Progenitor cell of endocrine pancreas (in vitro differentiated cells): ENCODE data around the gene PRAC1. TPM values are rescaled to one million over a fixed set of nuclear protein-coding genes. Genes with fewer than 3 reads are reported as not detected.
"Not testable (repeated sequence)": the region's sequence is repeated elsewhere in the genome, so short reads cannot be mapped to it uniquely, and the experiment has no call there.

Experiments
- DNase-seq: peaks from one replicate; pipeline ENCODE4 v3.0.0; 2021; ENCODE audit warnings: low spot score; ENCODE audit not compliant: unreplicated experiment
- H3K27ac Mint-ChIP-seq: 2 replicates; pipeline ENCODE4 v1.8.0; 2021; ENCODE audit warnings: mild to moderate bottlenecking, moderate library complexity, mixed read lengths
- H3K27me3 Mint-ChIP-seq: 2 replicates; pipeline ENCODE4 v1.8.0; 2021; ENCODE audit warnings: mixed read lengths
- H3K36me3 Mint-ChIP-seq: 2 replicates; pipeline ENCODE4 v1.8.0; 2022; ENCODE audit warnings: mixed read lengths; ENCODE audit not compliant: insufficient read depth
- H3K4me1 Mint-ChIP-seq: 2 replicates; pipeline ENCODE4 v1.8.0; 2021; ENCODE audit warnings: low read depth, mixed read lengths
- H3K4me3 Mint-ChIP-seq: 2 replicates; pipeline ENCODE4 v1.8.0; 2021; ENCODE audit warnings: low read depth, mild to moderate bottlenecking, moderate library complexity, mixed read lengths
- H3K9me3 Mint-ChIP-seq: 2 replicates; pipeline ENCODE4 v1.8.0; 2021; ENCODE audit warnings: low read depth, mixed read lengths
- CTCF ChIP-seq: fragments of 200-600 bp; sonication (generic); IDR thresholded peaks from one replicate; pipeline ENCODE4 v1.5.0; 2021; ENCODE audit warnings: antibody characterized with exemption, mild to moderate bottlenecking; ENCODE audit not compliant: unreplicated experiment
- total RNA-seq: library from RNA; stranded (reverse); gene quantifications from 2 replicates; pipeline ENCODE4 v1.2.1, GENCODE V29; 2021

PRAC1 gene
- total RNA-seq, 1 donor from 2014 or later: not detected

DNA sequence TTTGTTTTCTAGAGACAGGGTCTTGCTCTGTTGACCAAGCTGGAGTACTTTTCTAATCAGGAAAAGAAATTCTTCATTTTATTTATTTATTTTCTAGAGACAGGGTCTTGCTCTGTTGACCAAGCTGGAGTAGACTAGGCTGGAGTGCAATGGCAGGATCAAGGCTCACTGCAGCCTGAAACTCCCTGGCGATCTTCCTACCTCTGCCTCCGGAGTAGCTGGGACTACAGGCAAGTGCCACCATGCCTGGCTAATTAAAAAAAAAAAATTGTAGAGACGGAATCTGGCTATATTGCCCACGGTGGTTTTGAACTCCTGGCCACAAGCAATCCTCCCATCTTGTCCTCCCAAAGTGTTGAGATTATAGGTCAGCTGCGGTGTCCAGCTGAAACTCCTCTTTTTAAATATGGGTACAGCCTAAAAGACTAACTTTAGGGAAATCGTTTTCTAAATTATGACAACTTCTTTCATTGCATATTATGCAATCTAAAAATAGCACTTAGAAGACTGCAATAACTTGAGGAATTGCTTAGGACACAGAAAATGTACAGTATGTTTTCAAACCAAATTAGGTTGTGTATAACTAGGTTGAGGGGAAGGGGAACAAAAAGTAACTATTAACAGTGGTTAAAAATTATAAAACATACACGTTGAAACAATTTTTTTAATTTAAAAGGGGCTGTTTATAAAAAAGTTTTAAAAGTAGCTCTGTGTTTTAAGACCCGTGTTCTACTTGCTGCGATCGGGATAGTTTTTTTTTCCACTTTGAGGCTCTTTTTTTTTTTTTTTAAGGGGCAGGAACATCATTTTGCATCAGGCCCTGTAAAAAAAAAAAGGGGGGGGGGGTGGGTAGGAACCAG is 4.7 kb downstream of the PRAC1 start:
- Mint-ChIP-seq H3K4me3 (no peak overlapping the region), H3K27me3 (peaks cover 97% of the 10 kb centered on the region), H3K27ac (peak overlapping the region; percentile 77), H3K36me3 (no peaks in the 10 kb centered on the region), H3K4me1 (peaks cover 2% of the 10 kb centered on the region), H3K9me3 (no peaks in the 10 kb centered on the region)
- DNase-seq: no peak
- TF ChIP-seq CTCF: no peak

GRCh38 chr17:48716549-48716948 is 5.8 kb downstream of the PRAC1 start:
- not testable (repeated sequence) for H3K36me3 Mint-ChIP-seq, H3K9me3 Mint-ChIP-seq, DNase-seq, H3K4me1 Mint-ChIP-seq, H3K4me3 Mint-ChIP-seq, H3K27ac Mint-ChIP-seq
- peaks cover 92% of the 10 kb centered on the region for H3K27me3 Mint-ChIP-seq

GRCh38 chr17:48715496-48716399 is 6.6 kb downstream of the PRAC1 start:
- Mint-ChIP-seq H3K27me3 (peaks cover 91% of the 10 kb centered on the region), H3K4me1 (peaks cover 2% of the 10 kb centered on the region), H3K4me3 (no peak overlapping the region), H3K36me3 (no peaks in the 10 kb centered on the region), H3K9me3 (no peaks in the 10 kb centered on the region), H3K27ac (no peak overlapping the region)
- no peak for TF ChIP-seq CTCF
- no peak for DNase-seq

DNA sequence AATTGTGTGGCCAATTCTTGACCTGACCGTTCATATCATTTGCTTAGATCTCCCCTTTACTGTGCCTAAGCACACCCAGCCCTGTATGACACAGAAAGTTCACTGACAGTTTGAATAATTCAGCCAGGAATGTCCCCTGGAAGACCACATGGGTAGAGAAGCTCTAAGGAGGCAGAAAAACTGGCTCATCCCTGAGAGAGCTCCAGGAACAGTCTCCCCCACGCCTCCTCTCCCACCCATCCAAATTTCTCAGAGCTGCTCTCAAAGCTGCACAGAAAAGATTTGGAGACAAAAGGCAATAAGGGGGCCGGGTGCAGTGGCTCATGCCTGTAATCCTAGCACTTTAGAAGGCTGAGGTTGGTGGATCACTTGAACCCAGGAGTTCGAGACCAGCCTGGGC is 11.2 kb downstream of the PRAC1 start:
- peaks cover 91% of the 10 kb centered on the region for H3K27me3 Mint-ChIP-seq
- no peak for DNase-seq
- H3K4me3 Mint-ChIP-seq: no peak overlapping the region
- no peak for TF ChIP-seq CTCF
- no peak overlapping the region for H3K27ac Mint-ChIP-seq
- H3K9me3 Mint-ChIP-seq: no peaks in the 10 kb centered on the region
- no peaks in the 10 kb centered on the region for H3K4me1 Mint-ChIP-seq
- no peaks in the 10 kb centered on the region for H3K36me3 Mint-ChIP-seq

GRCh38 chr17:48704361-48705248 is 17.7 kb downstream of the PRAC1 start:
- no peak for DNase-seq
- TF ChIP-seq CTCF: no peak
- Mint-ChIP-seq H3K9me3 (no peaks in the 10 kb centered on the region), H3K4me3 (no peak overlapping the region), H3K27me3 (peaks cover 95% of the 10 kb centered on the region), H3K4me1 (no peaks in the 10 kb centered on the region), H3K36me3 (no peaks in the 10 kb centered on the region), H3K27ac (no peak overlapping the region)
